Measurements from ENCODE around the gene HMGXB3.

The HMGXB3 gene

GRCh38 chr5:149990518-149991376, 9.8 kb upstream of the HMGXB3 start:
- peak; percentile 56 to 60 for DNase-seq

GRCh38 chr5:149993471-149993870, 7.1 kb upstream of the HMGXB3 start:
- no peak for DNase-seq

GRCh38 chr5:149995385-149996204, 4.9 kb upstream of the HMGXB3 start:
- DNase-seq = no peak

- DNase-seq = no peak
Observed at GRCh38 chr5:149996205-149996890, 4.2 kb upstream of the HMGXB3 start.

- DNase-seq = no peak
Observed at GRCh38 chr5:149998281-149998680, 2.3 kb upstream of the HMGXB3 start.

- DNase-seq = no peak
Observed at GRCh38 chr5:149999359-149999758, 1.2 kb upstream of the HMGXB3 start.

GRCh38 chr5:149999866-150000255, 678 bp upstream of the HMGXB3 start:
- DNase-seq = no peak

GRCh38 chr5:150000990-150001659, 586 bp downstream of the HMGXB3 start:
- DNase-seq = no peak

GRCh38 chr5:150001660-150002486, 1.3 kb downstream of the HMGXB3 start:
- DNase-seq = peak in 1 of 2 experiments; percentile 54

- no peak for DNase-seq
Observed at GRCh38 chr5:150006318-150006717, 5.8 kb downstream of the HMGXB3 start.

- no peak for DNase-seq
Observed at GRCh38 chr5:150007050-150007449, 6.5 kb downstream of the HMGXB3 start.

- DNase-seq = no peak
Observed at GRCh38 chr5:150009671-150010387, 9.3 kb downstream of the HMGXB3 start.

- DNase-seq = no peak
Observed at GRCh38 chr5:150013931-150014330, 13.4 kb downstream of the HMGXB3 start.

GRCh38 chr5:150014456-150014855, 13.9 kb downstream of the HMGXB3 start:
- no peak for DNase-seq

- no peak for DNase-seq
Observed at GRCh38 chr5:150015415-150015814, 14.9 kb downstream of the HMGXB3 start.

- DNase-seq = no peak
Observed at GRCh38 chr5:150016537-150016936, 16.0 kb downstream of the HMGXB3 start.

GRCh38 chr5:150017226-150018005, 16.9 kb downstream of the HMGXB3 start:
- peak in 1 of 2 experiments; percentile 13 for DNase-seq

- DNase-seq = no peak
Observed at GRCh38 chr5:150020249-150020648, 19.7 kb downstream of the HMGXB3 start.

- DNase-seq = no peak
Observed at GRCh38 chr5:150021491-150022157, 21.1 kb downstream of the HMGXB3 start.

GRCh38 chr5:150022158-150022531, 21.6 kb downstream of the HMGXB3 start:
- DNase-seq = no peak

Measured in NCI-H2081 (cell line).